IPS-15b (cell line): Measurements from ENCODE around the gene MAGI1.

Experiments used
- H3K27me3 ChIP-seq: one replicate; pipeline ENCODE4 v1.6.1; 2013; ENCODE audit warnings: low read length; ENCODE audit not compliant: control insufficient read depth, insufficient read depth
- H3K36me3 ChIP-seq: one replicate; pipeline ENCODE4 v1.6.1; 2013; ENCODE audit warnings: low read length; ENCODE audit not compliant: control insufficient read depth, insufficient read depth
- H3K4me1 ChIP-seq: one replicate; pipeline ENCODE4 v1.6.1; 2013; ENCODE audit warnings: mild to moderate bottlenecking, low read length; ENCODE audit not compliant: control insufficient read depth, insufficient read depth
- H3K4me3 ChIP-seq: one replicate; pipeline ENCODE4 v1.5.1; 2013; ENCODE audit warnings: low read depth, low read length
- H3K9ac ChIP-seq: one replicate; pipeline ENCODE4 v1.6.1; 2013; ENCODE audit warnings: low read depth, mild to moderate bottlenecking, low read length
- H3K9me3 ChIP-seq: one replicate; pipeline ENCODE4 v1.6.1; 2013; ENCODE audit warnings: mild to moderate bottlenecking, low read length; ENCODE audit not compliant: control insufficient read depth, insufficient read depth

MAGI1 gene

DNA sequence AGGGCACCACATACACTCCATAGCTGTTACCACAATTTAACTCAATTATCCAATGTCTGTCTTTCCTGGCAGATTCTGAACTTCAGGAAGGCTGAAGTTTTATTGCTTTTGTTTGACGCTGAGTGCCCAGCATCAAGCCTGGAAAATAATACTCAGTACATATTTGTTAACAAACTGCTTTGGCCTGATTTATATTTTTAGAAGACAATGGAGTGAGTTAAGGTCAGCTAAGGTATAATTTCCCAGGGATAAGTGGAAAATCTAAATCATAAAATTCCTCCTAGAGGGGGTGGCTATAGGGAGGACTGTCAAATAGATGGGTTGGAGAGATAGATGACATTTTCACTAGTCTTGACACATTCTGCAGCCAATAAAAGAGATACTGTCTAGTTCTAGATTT lies 691.6 kb downstream of the MAGI1 start:
- Histone ChIP-seq H3K36me3 (no peaks in the 10 kb centered on the region), H3K27me3 (no peaks in the 10 kb centered on the region), H3K4me3 (no peak overlapping the region), H3K9me3 (no peaks in the 10 kb centered on the region), H3K9ac (no peak overlapping the region), H3K4me1 (peaks cover 15% of the 10 kb centered on the region)

DNA sequence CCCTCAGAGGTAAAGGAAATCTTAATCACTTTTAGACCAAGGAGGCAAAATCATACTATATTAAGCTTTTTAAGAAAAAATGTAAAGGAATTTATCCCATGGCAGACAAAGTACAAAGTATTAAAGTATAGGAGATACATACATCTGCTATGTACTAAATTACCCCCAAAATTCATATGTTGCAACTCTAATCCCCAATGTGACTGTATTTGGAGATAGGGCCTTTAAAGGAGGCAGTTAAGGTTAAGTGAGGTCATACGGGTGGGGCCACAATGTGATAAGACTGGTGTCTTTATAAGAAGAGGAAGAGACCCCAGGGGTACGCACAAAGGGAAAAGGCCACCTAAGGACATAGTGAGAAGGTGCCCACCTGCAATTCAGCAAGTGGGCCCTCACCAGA lies 693.9 kb downstream of the MAGI1 start:
- Histone ChIP-seq H3K36me3 (no peaks in the 10 kb centered on the region), H3K9ac (no peak overlapping the region), H3K27me3 (no peaks in the 10 kb centered on the region), H3K4me3 (no peak overlapping the region), H3K9me3 (no peaks in the 10 kb centered on the region), H3K4me1 (peaks cover 15% of the 10 kb centered on the region)

DNA sequence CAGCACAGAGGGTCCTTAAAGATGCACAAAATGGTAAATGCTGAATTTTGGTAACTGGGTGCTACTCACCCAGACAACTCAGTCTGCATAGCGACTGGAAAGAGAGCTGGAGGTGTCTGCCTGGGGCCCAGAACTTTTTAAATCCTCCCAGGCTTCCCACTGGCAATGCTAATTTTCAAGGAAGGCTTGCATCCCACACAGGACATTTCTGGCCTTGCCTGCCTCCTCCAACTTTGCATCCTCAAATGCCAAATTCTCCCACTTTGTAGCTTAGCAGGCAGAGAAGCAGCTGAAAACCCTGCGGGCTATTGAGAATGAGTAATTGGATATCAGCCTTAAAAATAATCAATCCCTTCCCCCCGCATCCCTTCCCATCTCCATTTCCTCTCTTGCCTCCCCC lies 694.3 kb downstream of the MAGI1 start:
- Histone ChIP-seq H3K4me1 (peaks cover 15% of the 10 kb centered on the region), H3K27me3 (no peaks in the 10 kb centered on the region), H3K36me3 (no peaks in the 10 kb centered on the region), H3K4me3 (no peak overlapping the region), H3K9me3 (no peaks in the 10 kb centered on the region), H3K9ac (no peak overlapping the region)

DNA sequence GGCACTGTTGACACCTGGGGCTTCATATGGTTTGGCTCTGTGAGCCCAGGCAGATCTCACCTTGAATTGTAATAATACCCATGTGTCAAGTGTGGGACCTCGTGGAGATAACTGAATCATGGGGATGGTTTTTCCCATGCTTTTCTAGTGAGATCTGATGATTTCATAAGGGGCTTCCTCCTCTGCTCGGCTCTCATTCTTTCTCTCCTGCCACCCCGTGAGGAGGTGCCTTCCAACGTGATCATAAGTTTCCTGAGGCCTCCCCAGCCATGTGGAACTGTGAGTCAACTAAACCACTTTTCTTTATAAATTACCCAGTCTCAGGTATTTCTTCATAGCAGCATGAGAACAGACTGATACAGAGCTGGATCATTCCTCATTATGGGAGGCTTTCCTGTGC lies 695.0 kb downstream of the MAGI1 start:
- Histone ChIP-seq H3K4me1 (peaks cover 15% of the 10 kb centered on the region), H3K4me3 (no peak overlapping the region), H3K9me3 (no peaks in the 10 kb centered on the region), H3K36me3 (no peaks in the 10 kb centered on the region), H3K27me3 (no peaks in the 10 kb centered on the region), H3K9ac (no peak overlapping the region)

DNA sequence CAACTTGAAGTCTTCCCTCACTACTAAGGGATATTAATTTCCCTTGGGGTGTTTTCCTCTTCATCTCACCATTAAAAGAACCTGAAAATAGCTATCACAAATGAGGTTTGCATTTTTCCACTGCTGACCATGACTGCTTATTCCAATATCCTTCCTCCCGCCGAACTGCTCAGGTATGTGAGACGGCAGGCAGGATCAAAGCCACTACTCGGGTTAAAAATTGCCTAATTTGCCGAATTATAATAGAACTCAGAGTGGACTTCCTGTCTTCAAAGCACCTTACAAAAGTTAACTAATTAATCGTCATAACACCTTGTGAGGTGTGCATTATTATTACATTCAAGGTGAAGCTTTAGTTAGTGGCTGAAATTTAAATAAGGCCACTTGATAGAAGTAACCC lies 695.7 kb downstream of the MAGI1 start:
- Histone ChIP-seq H3K9ac (no peak overlapping the region), H3K9me3 (no peaks in the 10 kb centered on the region), H3K4me3 (no peak overlapping the region), H3K4me1 (peaks cover 15% of the 10 kb centered on the region), H3K27me3 (no peaks in the 10 kb centered on the region), H3K36me3 (no peaks in the 10 kb centered on the region)

DNA sequence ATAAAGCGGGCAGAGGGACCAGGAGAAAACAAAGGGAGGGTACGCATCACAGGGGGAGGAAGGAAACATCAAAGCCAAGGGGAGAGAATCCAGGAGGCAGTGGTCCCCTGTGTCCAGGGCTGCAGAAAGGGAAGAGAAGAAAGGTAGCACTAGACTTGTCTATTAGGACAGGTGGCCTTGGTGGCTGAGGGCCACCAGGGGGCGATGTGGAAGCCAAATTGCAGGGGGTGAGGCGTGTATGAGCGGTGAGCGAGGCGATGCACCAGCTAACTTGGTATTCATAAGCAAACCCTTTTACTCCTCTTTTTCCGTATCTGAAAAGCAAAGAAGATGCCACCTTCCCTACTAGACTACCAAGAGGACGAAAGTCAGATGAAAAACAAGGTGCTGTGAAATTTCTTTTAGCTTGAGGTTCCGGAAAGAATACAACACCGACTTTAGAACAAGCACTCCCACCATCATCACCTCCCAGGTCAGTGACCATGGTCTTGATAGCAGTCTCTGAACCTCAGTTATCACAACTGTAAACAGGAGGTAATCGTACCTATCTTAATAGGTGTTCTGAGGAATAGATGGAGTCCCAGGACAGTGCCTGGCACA lies 696.5 kb downstream of the MAGI1 start:
- H3K36me3 ChIP-seq: no peaks in the 10 kb centered on the region
- H3K9ac ChIP-seq: no peak overlapping the region
- peaks cover 15% of the 10 kb centered on the region for H3K4me1 ChIP-seq
- no peak overlapping the region for H3K4me3 ChIP-seq
- H3K9me3 ChIP-seq: no peaks in the 10 kb centered on the region
- no peaks in the 10 kb centered on the region for H3K27me3 ChIP-seq

DNA sequence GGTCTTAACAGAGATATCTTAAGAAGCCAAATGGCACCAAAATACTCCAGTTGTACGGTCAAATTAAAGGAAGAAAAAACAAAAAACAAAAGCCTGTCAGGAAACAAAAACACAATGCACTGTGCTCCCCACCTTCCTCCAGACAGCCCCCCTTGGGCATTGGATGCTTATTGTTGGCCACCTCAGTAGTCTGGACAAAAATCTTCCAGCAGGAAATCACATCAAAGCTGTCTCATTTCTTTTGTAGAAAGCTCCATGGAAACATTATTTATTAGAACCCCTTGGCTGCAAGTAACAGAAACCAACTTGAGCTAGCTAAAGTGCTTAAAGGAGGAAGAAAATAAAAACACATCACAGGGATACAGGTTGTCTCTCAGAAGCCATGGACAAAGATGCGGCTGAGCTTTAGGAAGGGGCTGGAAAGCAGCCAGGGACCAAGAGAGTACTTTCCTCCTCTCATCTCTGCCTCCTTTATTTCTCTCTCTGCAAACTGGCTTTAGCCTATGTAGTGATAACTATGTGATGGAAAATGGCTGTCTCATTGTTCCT lies 699.5 kb downstream of the MAGI1 start:
- Histone ChIP-seq H3K36me3 (no peaks in the 10 kb centered on the region), H3K4me1 (peaks cover 5% of the 10 kb centered on the region)

DNA sequence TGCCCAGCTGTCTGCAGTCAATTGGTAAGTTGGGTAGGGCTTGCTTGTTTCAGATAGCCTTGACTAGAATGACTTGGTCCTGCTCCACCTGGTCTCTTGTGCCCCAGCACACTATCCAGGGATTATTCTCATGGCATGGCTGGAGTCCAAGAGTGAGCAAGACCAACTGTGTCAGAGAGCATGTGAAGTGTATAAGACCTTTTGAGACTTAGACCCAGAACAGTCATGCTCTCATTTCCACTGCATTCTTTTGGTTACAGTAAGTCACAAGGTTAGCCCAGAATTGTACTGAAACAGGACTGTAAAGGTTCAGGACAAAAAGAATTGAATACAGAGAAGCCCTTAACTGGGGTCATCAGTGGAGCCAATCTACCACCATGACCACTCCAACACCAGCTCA lies 700.1 kb downstream of the MAGI1 start:
- Histone ChIP-seq H3K4me1 (peaks cover 2% of the 10 kb centered on the region), H3K27me3 (no peaks in the 10 kb centered on the region), H3K9ac (no peak overlapping the region), H3K36me3 (no peaks in the 10 kb centered on the region), H3K4me3 (no peak overlapping the region), H3K9me3 (no peaks in the 10 kb centered on the region)

More for the DNA sequence above, 699.5 kb downstream of the MAGI1 start:
- Histone ChIP-seq H3K4me3 (no peak overlapping the region), H3K9ac (no peak overlapping the region), H3K27me3 (no peaks in the 10 kb centered on the region), H3K9me3 (no peaks in the 10 kb centered on the region)

DNA sequence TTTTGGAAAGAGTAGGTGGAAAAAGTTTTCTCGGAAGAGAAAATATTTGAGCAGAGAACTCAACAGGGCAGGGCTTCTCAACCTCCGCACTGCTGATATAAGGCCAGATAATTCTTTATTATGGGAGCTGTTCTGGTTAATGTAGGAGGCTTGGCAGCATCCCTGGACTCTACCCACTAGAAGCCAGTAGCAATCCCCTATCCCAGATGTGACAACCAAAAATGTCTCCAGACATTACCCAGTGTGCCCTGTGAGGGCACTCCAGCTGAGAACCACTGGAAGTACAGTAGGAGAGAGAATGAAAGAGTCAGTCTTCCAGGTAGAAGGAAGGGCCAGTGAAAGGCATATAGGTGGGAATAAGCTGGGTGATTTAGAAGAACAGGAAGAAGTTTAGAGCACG lies 703.1 kb downstream of the MAGI1 start:
- no peaks in the 10 kb centered on the region for H3K27me3 ChIP-seq
- no peak overlapping the region for H3K9ac ChIP-seq
- H3K36me3 ChIP-seq: no peaks in the 10 kb centered on the region
- H3K4me1 ChIP-seq: peaks cover 2% of the 10 kb centered on the region
- H3K4me3 ChIP-seq: no peak overlapping the region
- no peaks in the 10 kb centered on the region for H3K9me3 ChIP-seq

DNA sequence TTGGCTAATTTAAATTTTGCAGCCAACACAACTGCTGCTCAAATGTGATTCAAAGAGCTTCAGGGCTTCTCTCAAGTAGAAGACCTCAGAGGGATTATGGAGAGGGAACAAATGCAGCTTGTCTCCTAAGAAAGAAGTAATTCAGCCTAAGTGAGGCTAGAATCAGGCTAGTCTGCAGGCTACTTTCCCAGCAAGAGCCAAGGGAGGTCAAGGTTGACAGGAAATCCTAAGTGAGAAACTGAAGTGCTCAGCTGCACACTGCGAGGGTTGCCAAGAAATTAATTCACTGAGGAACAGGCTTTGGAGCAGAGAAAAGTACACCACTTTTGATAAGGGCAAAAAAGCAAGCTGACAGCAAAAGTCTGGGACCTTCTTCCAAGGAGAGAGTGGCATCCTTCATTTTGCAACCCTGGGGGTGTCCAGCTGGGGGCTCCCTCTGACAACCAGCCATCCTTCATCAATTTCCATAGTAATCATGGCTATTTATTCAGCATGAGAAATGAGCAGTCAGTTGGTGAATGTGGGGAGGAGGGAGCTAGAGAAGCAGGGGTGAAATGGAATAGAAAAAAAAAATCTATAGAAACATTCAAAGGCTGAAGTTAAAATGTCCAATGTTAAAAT lies 704.6 kb downstream of the MAGI1 start:
- no peaks in the 10 kb centered on the region for H3K9me3 ChIP-seq
- no peaks in the 10 kb centered on the region for H3K36me3 ChIP-seq
- no peak overlapping the region for H3K4me3 ChIP-seq
- H3K27me3 ChIP-seq: no peaks in the 10 kb centered on the region
- peaks cover 2% of the 10 kb centered on the region for H3K4me1 ChIP-seq
- H3K9ac ChIP-seq: peak overlapping the region; percentile 56

DNA sequence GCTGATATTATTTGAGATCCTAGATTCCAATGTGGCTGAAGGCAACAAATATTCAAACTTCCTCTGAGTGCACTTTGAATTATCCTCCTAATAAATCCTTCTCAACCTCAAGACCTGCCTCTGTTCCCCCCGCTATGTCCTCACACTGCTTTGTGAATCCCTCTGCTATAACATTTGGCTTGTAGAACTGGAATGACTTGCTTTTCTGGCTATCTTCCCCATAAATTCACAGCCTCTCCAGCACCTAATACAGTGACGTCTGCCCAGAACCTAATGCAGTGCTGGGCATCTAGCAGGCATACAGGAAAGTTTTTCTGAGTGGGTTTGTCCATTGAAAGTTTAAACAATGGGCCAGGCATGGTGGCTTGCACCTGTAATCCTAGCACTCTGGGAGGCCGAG lies 707.0 kb downstream of the MAGI1 start:
- no peak overlapping the region for H3K9ac ChIP-seq
- no peaks in the 10 kb centered on the region for H3K36me3 ChIP-seq
- H3K4me3 ChIP-seq: no peak overlapping the region
- H3K4me1 ChIP-seq: peaks cover 2% of the 10 kb centered on the region
- H3K27me3 ChIP-seq: no peaks in the 10 kb centered on the region
- no peaks in the 10 kb centered on the region for H3K9me3 ChIP-seq

DNA sequence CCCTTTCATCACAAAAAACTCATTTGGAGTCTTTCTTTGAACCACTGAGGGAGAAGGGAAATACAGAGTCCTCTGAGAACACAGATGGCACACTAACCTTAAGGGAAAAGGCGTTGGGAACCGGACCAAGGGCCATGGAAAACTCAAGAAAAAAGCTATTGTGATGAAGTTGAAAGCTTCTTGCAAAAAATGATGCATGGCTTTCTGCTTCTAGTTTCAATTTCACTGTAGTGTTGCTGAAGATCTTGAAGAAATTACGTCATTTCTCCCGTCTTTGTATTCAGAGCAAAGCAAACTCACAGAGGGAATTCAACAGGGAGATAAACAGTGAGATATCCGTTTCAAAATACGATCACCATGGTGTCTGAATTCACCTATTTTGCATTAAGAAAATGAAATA lies 708.6 kb downstream of the MAGI1 start:
- no peaks in the 10 kb centered on the region for H3K9me3 ChIP-seq

More for the DNA sequence above, 708.6 kb downstream of the MAGI1 start:
- H3K9ac ChIP-seq: no peak overlapping the region
- no peaks in the 10 kb centered on the region for H3K27me3 ChIP-seq
- H3K4me3 ChIP-seq: no peak overlapping the region
- peaks cover 2% of the 10 kb centered on the region for H3K4me1 ChIP-seq
- H3K36me3 ChIP-seq: no peaks in the 10 kb centered on the region
